GM06990 (cell line): ENCODE measurements around the gene TUNAR.

Source experiments
- DNase-seq: peaks from one replicate; pipeline ENCODE4 v3.0.0-alpha.2; 2011; ENCODE audit not compliant: insufficient read length; ENCODE audit errors: extremely low read depth
- H3K27me3 ChIP-seq: replicated peaks from 2 replicates; pipeline ENCODE4 v1.6.0; 2011; ENCODE audit warnings: low read length; ENCODE audit not compliant: control insufficient read depth, insufficient read depth
- H3K36me3 ChIP-seq: 2 replicates; pipeline ENCODE4 v1.5.1; 2011; ENCODE audit warnings: low read length; ENCODE audit not compliant: control insufficient read depth, insufficient read depth
- H3K4me3 ChIP-seq: replicated peaks from 2 replicates; pipeline ENCODE4 v1.5.1; 2011; ENCODE audit warnings: low read depth, mild to moderate bottlenecking, control low read depth, low read length
- TF ChIP-seq, protein P1 (sequence below): IDR thresholded peaks from 2 replicates; pipeline ENCODE4 v1.5.1; 2011; ENCODE audit warnings: low read length, control low read depth, mild to moderate bottlenecking, inconsistent platforms; ENCODE audit not compliant: insufficient read depth, poor library complexity, severe bottlenecking

TUNAR gene

DNA sequence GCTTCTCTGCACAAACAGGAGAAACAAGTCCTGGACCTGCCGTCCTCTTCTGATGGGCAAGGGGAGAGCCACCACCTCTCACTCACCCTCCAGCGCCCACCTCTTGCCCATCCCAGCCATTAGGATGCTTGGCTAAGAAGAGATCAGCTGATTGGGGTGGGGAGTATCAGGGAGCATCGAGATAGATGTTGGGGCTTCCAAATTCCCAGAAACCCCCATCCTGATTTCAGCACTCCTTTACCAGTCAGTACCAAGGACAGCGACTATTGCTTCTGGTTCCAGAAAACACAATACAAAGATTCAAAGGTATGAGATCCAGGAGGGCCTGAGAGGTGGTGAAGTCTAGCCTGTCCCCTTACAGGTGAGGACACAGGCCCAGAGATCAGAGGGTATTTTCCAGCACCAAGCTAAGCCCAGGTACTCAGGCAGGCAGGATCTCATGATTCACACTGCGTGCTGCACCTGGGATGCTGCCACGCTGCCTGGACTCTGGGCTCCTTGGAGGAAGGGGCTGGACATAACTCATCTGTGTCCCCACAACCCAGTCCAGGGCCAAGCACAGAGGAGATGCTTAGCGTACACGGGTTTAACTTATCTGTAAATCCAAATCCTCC is 76.6 kb downstream of the TUNAR start:
- H3K36me3 ChIP-seq = no peaks in the 10 kb centered on the region
- no peak overlapping the region for H3K4me3 ChIP-seq
- no peak for DNase-seq
- no peaks in the 10 kb centered on the region; the same call in 1 of the 2 replicates for H3K27me3 ChIP-seq
- TF ChIP-seq, protein P1, sequence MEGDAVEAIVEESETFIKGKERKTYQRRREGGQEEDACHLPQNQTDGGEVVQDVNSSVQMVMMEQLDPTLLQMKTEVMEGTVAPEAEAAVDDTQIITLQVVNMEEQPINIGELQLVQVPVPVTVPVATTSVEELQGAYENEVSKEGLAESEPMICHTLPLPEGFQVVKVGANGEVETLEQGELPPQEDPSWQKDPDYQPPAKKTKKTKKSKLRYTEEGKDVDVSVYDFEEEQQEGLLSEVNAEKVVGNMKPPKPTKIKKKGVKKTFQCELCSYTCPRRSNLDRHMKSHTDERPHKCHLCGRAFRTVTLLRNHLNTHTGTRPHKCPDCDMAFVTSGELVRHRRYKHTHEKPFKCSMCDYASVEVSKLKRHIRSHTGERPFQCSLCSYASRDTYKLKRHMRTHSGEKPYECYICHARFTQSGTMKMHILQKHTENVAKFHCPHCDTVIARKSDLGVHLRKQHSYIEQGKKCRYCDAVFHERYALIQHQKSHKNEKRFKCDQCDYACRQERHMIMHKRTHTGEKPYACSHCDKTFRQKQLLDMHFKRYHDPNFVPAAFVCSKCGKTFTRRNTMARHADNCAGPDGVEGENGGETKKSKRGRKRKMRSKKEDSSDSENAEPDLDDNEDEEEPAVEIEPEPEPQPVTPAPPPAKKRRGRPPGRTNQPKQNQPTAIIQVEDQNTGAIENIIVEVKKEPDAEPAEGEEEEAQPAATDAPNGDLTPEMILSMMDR = no peak

DNA sequence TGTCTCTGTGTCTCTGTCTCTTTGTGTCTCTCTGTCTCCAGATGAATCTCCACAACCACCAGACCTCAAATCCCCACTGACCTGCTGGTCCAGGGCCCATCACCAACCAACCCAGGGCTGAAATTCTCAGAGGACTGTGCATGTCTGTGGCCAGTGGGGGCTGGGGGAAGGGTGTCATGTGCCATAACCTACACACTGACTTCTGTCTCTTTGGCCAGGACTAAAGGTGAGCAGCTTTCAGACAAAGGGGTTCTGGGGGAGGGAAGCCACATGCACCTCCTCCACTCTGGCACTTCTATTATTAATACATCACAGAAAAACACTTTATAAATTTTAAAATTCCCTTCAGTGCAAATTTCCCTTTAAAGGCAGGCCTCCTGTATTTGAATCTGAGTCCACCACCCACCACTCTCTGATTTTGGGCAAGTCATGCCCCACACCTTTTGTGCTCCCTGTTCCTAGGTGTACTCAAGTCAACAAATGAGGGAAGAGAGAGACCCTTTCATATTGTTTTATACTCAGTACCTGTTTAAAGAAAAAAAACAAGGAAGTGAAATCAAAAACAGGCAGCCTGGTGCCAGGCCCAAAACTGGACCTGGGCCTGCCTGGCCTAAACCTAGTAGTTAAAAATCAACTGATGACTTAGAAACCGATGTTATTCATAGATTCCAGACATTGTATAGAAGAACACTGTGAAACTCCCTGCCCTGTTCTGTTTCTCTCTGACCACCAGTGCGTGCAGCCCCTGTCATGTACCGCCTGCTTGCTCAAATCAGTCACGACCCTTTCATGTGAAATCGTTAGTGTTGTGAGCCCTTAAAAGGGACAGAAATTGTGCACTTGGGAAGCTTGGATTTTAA is 80.2 kb downstream of the TUNAR start:
- no peak for DNase-seq
- Histone ChIP-seq H3K4me3 (no peak overlapping the region), H3K27me3 (no peaks in the 10 kb centered on the region; the same call in 1 of the 2 replicates), H3K36me3 (no peaks in the 10 kb centered on the region)
- TF ChIP-seq, protein P1 = no peak

DNA sequence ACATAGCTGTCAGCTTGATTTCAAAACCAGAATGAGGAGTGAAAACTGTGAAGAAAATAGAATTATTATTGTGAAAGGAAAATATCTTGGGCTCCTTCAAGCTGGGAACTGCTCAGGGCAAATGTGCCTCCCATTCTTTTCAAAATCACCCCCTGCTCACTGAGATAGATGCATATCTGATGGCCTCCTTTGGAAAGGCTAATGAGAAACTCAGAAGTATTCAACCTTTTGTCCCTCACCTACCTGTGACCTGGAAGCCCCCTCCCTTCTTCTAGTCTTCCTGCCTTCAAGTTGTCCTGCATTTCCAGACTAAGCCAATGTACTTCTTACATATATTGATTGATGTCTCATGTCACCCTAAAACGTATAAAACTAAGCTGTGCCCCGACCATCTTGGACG is 81.5 kb downstream of the TUNAR start:
- Histone ChIP-seq H3K4me3 (no peak overlapping the region), H3K36me3 (no peaks in the 10 kb centered on the region), H3K27me3 (no peaks in the 10 kb centered on the region; the same call in 1 of the 2 replicates)
- TF ChIP-seq, protein P1 = no peak
- no peak for DNase-seq

DNA sequence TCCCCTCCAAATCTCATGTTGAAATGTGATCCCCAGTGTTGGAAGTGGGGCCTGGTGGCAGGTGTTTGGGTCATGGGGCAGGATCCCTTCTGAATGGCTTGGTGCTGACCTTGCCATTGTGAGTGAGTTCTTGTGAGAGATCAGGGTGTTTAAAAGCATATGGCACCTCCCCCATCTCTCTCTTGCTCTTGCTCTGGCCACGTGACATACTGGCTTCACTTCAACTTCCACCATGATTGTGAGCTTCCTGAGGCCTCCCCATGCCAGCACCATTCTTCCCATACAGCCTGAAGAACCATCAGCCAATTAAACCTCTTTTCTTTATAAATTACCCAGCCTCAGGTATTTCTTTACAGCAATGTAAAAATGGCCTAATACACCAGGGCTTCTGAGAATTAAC is 82.7 kb downstream of the TUNAR start:
- no peak for DNase-seq
- no peak overlapping the region for H3K4me3 ChIP-seq
- no peaks in the 10 kb centered on the region for H3K36me3 ChIP-seq
- TF ChIP-seq, protein P1 = no peak
- no peaks in the 10 kb centered on the region for H3K27me3 ChIP-seq

DNA sequence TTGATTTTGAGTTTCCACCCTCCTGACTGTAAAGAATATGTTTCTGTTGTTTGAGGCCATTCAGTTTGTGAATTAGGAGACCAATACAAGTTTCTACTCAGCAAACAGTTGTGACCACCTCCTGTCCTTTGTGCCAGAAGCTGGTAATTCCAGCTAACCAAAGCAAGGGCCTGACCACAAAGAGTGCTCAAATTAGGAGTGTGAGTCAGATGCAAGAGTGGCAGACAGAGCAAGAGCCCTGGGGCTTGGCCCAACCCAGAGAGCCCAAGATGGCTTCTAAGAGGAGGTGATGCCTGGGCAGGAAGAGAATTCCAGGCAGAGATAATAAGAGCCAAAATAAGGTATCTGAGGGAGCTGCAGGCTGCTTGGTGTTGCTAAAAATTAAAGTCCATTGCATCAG is 84.8 kb downstream of the TUNAR start:
- TF ChIP-seq, protein P1 = no peak
- no peak for DNase-seq
- H3K36me3 ChIP-seq = no peaks in the 10 kb centered on the region
- no peaks in the 10 kb centered on the region for H3K27me3 ChIP-seq
- no peak overlapping the region for H3K4me3 ChIP-seq
